Cardiac muscle cell (in vitro differentiated cells and primary cell): Measurements from ENCODE around the gene PTPN14. TPM values are rescaled to one million over a fixed set of nuclear protein-coding genes. Genes with fewer than 3 reads are reported as not detected.
"Not testable (repeated sequence)": the region's sequence is repeated elsewhere in the genome, so short reads cannot be mapped to it uniquely, and the experiment has no call there.

Source experiments
- DNase-seq, 2 donors: peaks; one replicate each; pipeline versions ENCODE4 v3.0.0 to v3.0.0-alpha.2; 2010 to 2017; ENCODE audit warnings: low read depth in 1 of 2, low spot score in 1 of 2
- H3K27ac ChIP-seq: fragments of 200-600 bp; sonication (generic); 2 replicates; pipeline ENCODE4 v1.5.1; 2016
- H3K27me3 ChIP-seq: fragments of 200-600 bp; sonication (generic); 2 replicates; pipeline ENCODE4 v1.6.0; 2016; ENCODE audit warnings: control low read depth
- H3K36me3 ChIP-seq: fragments of 200-600 bp; sonication (generic); 2 replicates; pipeline ENCODE4 v1.5.1; 2016; ENCODE audit warnings: control low read depth
- H3K4me1 ChIP-seq: fragments of 200-600 bp; sonication (generic); 2 replicates; pipeline ENCODE4 v1.8.1; 2017; ENCODE audit warnings: low read depth, mild to moderate bottlenecking, mixed run types
- H3K4me3 ChIP-seq: fragments of 200-600 bp; sonication (generic); 2 replicates; pipeline ENCODE4 v1.5.1; 2016; ENCODE audit warnings: mild to moderate bottlenecking
- H3K9me3 ChIP-seq: fragments of 200-600 bp; sonication (generic); 2 replicates; pipeline ENCODE4 v1.5.1; 2017; ENCODE audit warnings: low read depth, mild to moderate bottlenecking, control low read depth
- CTCF ChIP-seq: IDR thresholded peaks from 2 replicates; pipeline ENCODE4 v1.5.1; 2012; ENCODE audit warnings: low read depth, mild to moderate bottlenecking, low read length
- polyA plus RNA-seq: library from polyadenylated mRNA; unstranded; fragments of >200 nt; fragmentation: Nextera tagmentation; extraction: Ambion mirVana; gene quantifications from 2 replicates; pipeline ENCODE4 v1.2.1, GENCODE V29; 2016
- total RNA-seq: library from RNA; depleted of rRNA; stranded (reverse); fragments of >200 nt; gene quantifications from 2 replicates; pipeline ENCODE4 v1.2.3, GENCODE V29; 2016

PTPN14 gene
- total and polyA plus RNA-seq, 2 experiments from 2014 or later = 4.6 to 5.4 TPM

GRCh38 chr1:214401666-214402065 lies 149.7 kb downstream of the PTPN14 start:
- peak in 1 of 2 donors; percentile 21 for DNase-seq
- H3K4me3 ChIP-seq = no peak overlapping the region
- H3K9me3 ChIP-seq = no peaks in the 10 kb centered on the region
- no peaks in the 10 kb centered on the region for H3K4me1 ChIP-seq
- H3K36me3 ChIP-seq = no peaks in the 10 kb centered on the region
- no peaks in the 10 kb centered on the region for H3K27me3 ChIP-seq
- H3K27ac ChIP-seq = no peak overlapping the region
- no peak for TF ChIP-seq CTCF

DNA sequence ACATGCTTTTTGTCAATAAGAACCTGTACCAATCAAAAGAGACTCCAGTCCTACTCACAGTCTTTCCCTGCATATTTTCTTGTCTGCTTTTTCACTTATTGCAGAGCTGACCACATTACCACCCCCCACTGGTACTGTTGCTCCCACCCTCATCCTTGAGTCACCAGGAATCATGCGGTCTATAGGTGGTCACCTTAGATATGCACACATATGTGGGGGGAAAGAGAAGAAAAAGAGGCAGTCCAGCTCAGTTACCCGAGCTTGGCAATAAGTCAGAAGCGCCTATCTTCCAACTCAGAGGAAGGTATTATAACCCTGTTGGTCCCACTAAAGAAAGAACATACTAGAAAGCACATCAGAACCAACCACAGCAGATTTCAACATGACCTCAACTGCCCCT lies 151.3 kb downstream of the PTPN14 start:
- DNase-seq = peak in 1 of 2 donors; percentile 24
- TF ChIP-seq CTCF = no peak
- Histone ChIP-seq H3K4me3 (no peak overlapping the region), H3K9me3 (no peaks in the 10 kb centered on the region), H3K27me3 (no peaks in the 10 kb centered on the region), H3K4me1 (no peaks in the 10 kb centered on the region), H3K27ac (no peak overlapping the region), H3K36me3 (no peaks in the 10 kb centered on the region)

DNA sequence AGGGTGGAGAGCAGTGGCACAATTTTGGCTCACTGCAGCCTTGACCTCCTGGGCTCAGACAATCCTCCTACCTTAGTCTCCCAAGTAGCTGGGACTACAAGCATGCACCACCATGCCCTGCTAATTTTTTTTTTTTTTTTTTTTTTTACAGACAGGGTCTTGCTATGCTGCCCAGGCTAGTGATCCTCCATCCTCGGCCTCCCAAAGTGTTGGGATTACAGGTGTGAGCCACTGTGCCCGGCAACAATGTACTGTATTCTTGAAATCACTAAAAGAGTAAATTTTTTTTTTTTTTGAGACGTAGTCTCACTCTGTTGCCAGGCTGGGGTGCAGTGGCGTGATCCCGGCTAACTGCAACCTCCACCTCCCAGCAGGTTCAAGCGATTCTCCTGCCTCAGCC lies 152.9 kb downstream of the PTPN14 start:
- DNase-seq = no peak
- Histone ChIP-seq H3K4me3 (no peak overlapping the region), H3K9me3 (no peaks in the 10 kb centered on the region), H3K36me3 (no peaks in the 10 kb centered on the region), H3K27me3 (no peaks in the 10 kb centered on the region), H3K27ac (no peak overlapping the region), H3K4me1 (no peaks in the 10 kb centered on the region)
- TF ChIP-seq CTCF = no peak

DNA sequence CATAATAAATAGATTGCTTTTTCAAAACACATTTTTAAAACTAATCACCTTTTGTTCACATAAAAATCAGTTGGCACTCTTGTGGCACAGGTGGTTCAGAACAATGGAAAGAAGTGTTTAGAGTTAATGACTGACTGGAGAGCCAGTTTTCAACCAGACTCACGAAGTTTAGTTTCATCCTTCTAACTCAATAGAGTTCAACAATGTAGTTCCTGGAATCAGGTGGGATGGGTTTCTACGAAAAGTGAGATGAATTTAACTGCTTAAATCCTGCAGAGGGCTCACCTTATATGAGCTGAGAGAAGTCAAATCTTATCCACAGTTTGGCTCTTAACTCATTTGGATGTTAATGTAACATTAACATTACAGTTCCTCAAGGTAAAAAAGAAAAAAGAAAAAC lies 153.9 kb downstream of the PTPN14 start:
- Histone ChIP-seq H3K4me3 (no peak overlapping the region), H3K9me3 (no peaks in the 10 kb centered on the region), H3K36me3 (no peaks in the 10 kb centered on the region), H3K4me1 (no peaks in the 10 kb centered on the region), H3K27me3 (no peaks in the 10 kb centered on the region), H3K27ac (no peak overlapping the region)
- no peak for TF ChIP-seq CTCF
- no peak for DNase-seq

- no peaks in the 10 kb centered on the region for H3K4me1 ChIP-seq
- no peaks in the 10 kb centered on the region for H3K9me3 ChIP-seq
- H3K27me3 ChIP-seq = no peaks in the 10 kb centered on the region
- no peak for DNase-seq
- no peak overlapping the region for H3K4me3 ChIP-seq
- H3K36me3 ChIP-seq = no peaks in the 10 kb centered on the region
- no peak for TF ChIP-seq CTCF
- no peak overlapping the region for H3K27ac ChIP-seq
These were observed 155.1 kb downstream of the PTPN14 start for GRCh38 chr1:214396330-214396729.

- peak in 1 of 2 donors; percentile 83 for DNase-seq
- H3K9me3 ChIP-seq, H3K27me3 ChIP-seq, H3K4me1 ChIP-seq, H3K36me3 ChIP-seq, H3K27ac ChIP-seq, H3K4me3 ChIP-seq: not testable (repeated sequence)
These were observed 156.8 kb downstream of the PTPN14 start for GRCh38 chr1:214394569-214394968.
